Measurements from ENCODE around the gene P2RX3.

Gene P2RX3

GRCh38 chr11:57406337-57406904 lies 68.3 kb downstream of the P2RX3 start:
- H3K4me3 ChIP-seq (ENCODE audit: control insufficient read depth, low read depth, low read length): no peak overlapping the region
- no peak for TF ChIP-seq CTCF (IDR thresholded peaks at IDR 0.05; ENCODE audit: control insufficient read depth, insufficient read depth, low read depth, low read length, missing control alignments)
- no peak for DNase-seq (ENCODE audit: low read depth)

- DNase-seq (ENCODE audit: low read depth): no peak
- no peak for TF ChIP-seq CTCF (IDR thresholded peaks at IDR 0.05; ENCODE audit: control insufficient read depth, insufficient read depth, low read depth, low read length, missing control alignments)
- H3K4me3 ChIP-seq (ENCODE audit: control insufficient read depth, low read depth, low read length): no peak overlapping the region
These were observed 69.1 kb downstream of the P2RX3 start for GRCh38 chr11:57407010-57407920.

- TF ChIP-seq CTCF (IDR thresholded peaks at IDR 0.05; ENCODE audit: control insufficient read depth, insufficient read depth, low read depth, low read length, missing control alignments): no peak
- DNase-seq (ENCODE audit: low read depth): no peak
- no peak overlapping the region for H3K4me3 ChIP-seq (ENCODE audit: control insufficient read depth, low read depth, low read length)
These were observed 69.9 kb downstream of the P2RX3 start for GRCh38 chr11:57407941-57408475.

- H3K4me3 ChIP-seq (ENCODE audit: control insufficient read depth, low read depth, low read length): no peak overlapping the region
- TF ChIP-seq CTCF (IDR thresholded peaks at IDR 0.05; ENCODE audit: control insufficient read depth, insufficient read depth, low read depth, low read length, missing control alignments): no peak
- DNase-seq (ENCODE audit: low read depth): no peak
These were observed 70.6 kb downstream of the P2RX3 start for GRCh38 chr11:57408771-57409170.

- no peak for DNase-seq (ENCODE audit: low read depth)
- no peak for TF ChIP-seq CTCF (IDR thresholded peaks at IDR 0.05; ENCODE audit: control insufficient read depth, insufficient read depth, low read depth, low read length, missing control alignments)
- no peak overlapping the region for H3K4me3 ChIP-seq (ENCODE audit: control insufficient read depth, low read depth, low read length)
These were observed 71.4 kb downstream of the P2RX3 start for GRCh38 chr11:57409321-57410100.

- no peak overlapping the region for H3K4me3 ChIP-seq (ENCODE audit: control insufficient read depth, low read depth, low read length)
- no peak for TF ChIP-seq CTCF (IDR thresholded peaks at IDR 0.05; ENCODE audit: control insufficient read depth, insufficient read depth, low read depth, low read length, missing control alignments)
- peak; percentile 57 for DNase-seq (ENCODE audit: low read depth)
These were observed 72.1 kb downstream of the P2RX3 start for GRCh38 chr11:57410287-57410686.

Data from AG09309 (cell line).